Endodermal cell (in vitro differentiated cells): ENCODE results near the gene ITGA6. TPM values are rescaled to one million over a fixed set of nuclear protein-coding genes. Genes with fewer than 3 reads are reported as not detected.

Experiments
- DNase-seq: peaks from one replicate; pipeline ENCODE4 v3.0.0-alpha.2; 2017
- H3K27ac ChIP-seq: 2 replicates; pipeline ENCODE4 v1.5.1; 2013; ENCODE audit warnings: mild to moderate bottlenecking, low read depth, low read length, moderate library complexity
- H3K27me3 ChIP-seq: 2 replicates; pipeline ENCODE4 v1.6.1; 2013; ENCODE audit warnings: mild to moderate bottlenecking, low read length, moderate library complexity; ENCODE audit not compliant: insufficient read depth, control insufficient read depth, poor library complexity, severe bottlenecking
- H3K36me3 ChIP-seq: 2 replicates; pipeline ENCODE4 v1.7.0; 2013; ENCODE audit warnings: mild to moderate bottlenecking, low read length, moderate library complexity; ENCODE audit not compliant: control insufficient read depth, insufficient read depth
- H3K4me1 ChIP-seq: one replicate; pipeline ENCODE4 v1.7.0; 2013; ENCODE audit warnings: low read length; ENCODE audit not compliant: control insufficient read depth, insufficient read depth
- H3K4me3 ChIP-seq: 2 replicates; pipeline ENCODE4 v1.5.1; 2013; ENCODE audit warnings: mild to moderate bottlenecking, low read length, moderate library complexity
- H3K9ac ChIP-seq: 2 replicates; pipeline ENCODE4 v1.6.1; 2013; ENCODE audit warnings: mild to moderate bottlenecking, low read length, moderate library complexity; ENCODE audit not compliant: poor library complexity, severe bottlenecking; ENCODE audit errors: extremely low read depth
- H3K9me3 ChIP-seq: 2 replicates; pipeline ENCODE4 v1.6.1; 2013; ENCODE audit warnings: mild to moderate bottlenecking, low read length, moderate library complexity; ENCODE audit not compliant: control insufficient read depth
- H3K27ac Mint-ChIP-seq: 2 replicates; pipeline ENCODE4 v1.8.0; 2020; ENCODE audit warnings: mixed read lengths
- H3K27me3 Mint-ChIP-seq: 2 replicates; pipeline ENCODE4 v1.8.0; 2021; ENCODE audit warnings: mild to moderate bottlenecking, mixed read lengths; ENCODE audit not compliant: insufficient read depth
- H3K36me3 Mint-ChIP-seq: 2 replicates; pipeline ENCODE4 v1.8.0; 2020; ENCODE audit warnings: low read depth, mixed read lengths
- H3K4me1 Mint-ChIP-seq: 2 replicates; pipeline ENCODE4 v1.8.0; 2020; ENCODE audit warnings: mixed read lengths
- H3K4me3 Mint-ChIP-seq: 2 replicates; pipeline ENCODE4 v1.8.0; 2020; ENCODE audit warnings: mild to moderate bottlenecking, moderate library complexity, mixed read lengths
- H3K9me3 Mint-ChIP-seq: 2 replicates; pipeline ENCODE4 v1.8.0; 2020; ENCODE audit warnings: mild to moderate bottlenecking, mixed read lengths
- WGBS, 2 experiments: methylation state at CpG; one replicate each; pipeline versions ENCODE4 v1.1.5 to v1.1.7; 2013; ENCODE audit warnings: missing lambda C conversion rate in 2 of 2, mixed read lengths in 1 of 2; ENCODE audit not compliant: insufficient coverage in 1 of 2, insufficient read length in 1 of 2; 5-methylcytosine and 5-hydroxymethylcytosine counted together
- total RNA-seq, 2 donors: library from RNA; stranded (reverse); fragmentation: NEBNext Ultra II Directional in 1 of 2; extraction: Animal tissue kit (Norgen Biotek cat#: 25700) in 1 of 2; gene quantifications; 2 replicates in 1 of 2; 3 replicates in 1 of 2; pipeline ENCODE4 v1.2.1, GENCODE V29; 2021
- TF ChIP-seq, protein P1 (sequence below): fragments of 200-600 bp; sonication (generic); conservative IDR thresholded peaks from 2 replicates; pipeline ENCODE4 v1.5.0; 2021; ENCODE audit warnings: antibody characterized with exemption, mild to moderate bottlenecking

Gene ITGA6
- total RNA-seq, 2 donors from 2014 or later = 35.8 to 45.7 TPM

DNA sequence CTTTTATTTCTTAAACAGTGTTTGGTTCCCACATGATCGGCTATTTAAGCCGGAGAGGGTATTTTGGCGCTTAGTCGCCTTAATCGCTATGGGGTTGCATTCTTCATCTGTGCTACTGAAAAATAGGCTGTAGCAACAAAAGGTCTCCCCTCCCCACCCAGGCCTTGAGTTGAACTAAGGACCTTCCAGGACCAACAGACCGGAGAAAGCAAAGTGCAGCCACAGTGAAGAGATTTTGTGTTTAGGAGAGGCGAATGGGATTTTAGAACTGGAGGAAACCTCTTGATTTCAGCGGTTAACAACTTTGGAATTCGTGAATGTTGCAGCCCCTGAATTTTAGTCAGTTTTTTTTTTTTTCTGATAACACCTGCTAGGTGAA is 1.4 kb downstream of the ITGA6 start:
- Histone ChIP-seq H3K9ac (peak overlapping the region; percentile 54), H3K27ac (no peak overlapping the region), H3K4me3 (peak overlapping the region; percentile 92), H3K4me1 (peaks cover 19% of the 10 kb centered on the region), H3K36me3 (no peaks in the 10 kb centered on the region), H3K9me3 (no peaks in the 10 kb centered on the region), H3K27me3 (peaks cover 57% of the 10 kb centered on the region)
- H3K36me3 Mint-ChIP-seq = no peaks in the 10 kb centered on the region
- WGBS, 2 experiments = 1 to 5% methylated on average over 9 of the region's 9 CpGs
- H3K27ac Mint-ChIP-seq = peak overlapping the region; percentile 69
- TF ChIP-seq, protein P1, sequence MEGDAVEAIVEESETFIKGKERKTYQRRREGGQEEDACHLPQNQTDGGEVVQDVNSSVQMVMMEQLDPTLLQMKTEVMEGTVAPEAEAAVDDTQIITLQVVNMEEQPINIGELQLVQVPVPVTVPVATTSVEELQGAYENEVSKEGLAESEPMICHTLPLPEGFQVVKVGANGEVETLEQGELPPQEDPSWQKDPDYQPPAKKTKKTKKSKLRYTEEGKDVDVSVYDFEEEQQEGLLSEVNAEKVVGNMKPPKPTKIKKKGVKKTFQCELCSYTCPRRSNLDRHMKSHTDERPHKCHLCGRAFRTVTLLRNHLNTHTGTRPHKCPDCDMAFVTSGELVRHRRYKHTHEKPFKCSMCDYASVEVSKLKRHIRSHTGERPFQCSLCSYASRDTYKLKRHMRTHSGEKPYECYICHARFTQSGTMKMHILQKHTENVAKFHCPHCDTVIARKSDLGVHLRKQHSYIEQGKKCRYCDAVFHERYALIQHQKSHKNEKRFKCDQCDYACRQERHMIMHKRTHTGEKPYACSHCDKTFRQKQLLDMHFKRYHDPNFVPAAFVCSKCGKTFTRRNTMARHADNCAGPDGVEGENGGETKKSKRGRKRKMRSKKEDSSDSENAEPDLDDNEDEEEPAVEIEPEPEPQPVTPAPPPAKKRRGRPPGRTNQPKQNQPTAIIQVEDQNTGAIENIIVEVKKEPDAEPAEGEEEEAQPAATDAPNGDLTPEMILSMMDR = no peak
- peaks cover 43% of the 10 kb centered on the region for H3K4me1 Mint-ChIP-seq
- peak overlapping the region; percentile 75 for H3K4me3 Mint-ChIP-seq
- H3K9me3 Mint-ChIP-seq = no peaks in the 10 kb centered on the region
- peaks cover 87% of the 10 kb centered on the region for H3K27me3 Mint-ChIP-seq
- DNase-seq = no peak

DNA sequence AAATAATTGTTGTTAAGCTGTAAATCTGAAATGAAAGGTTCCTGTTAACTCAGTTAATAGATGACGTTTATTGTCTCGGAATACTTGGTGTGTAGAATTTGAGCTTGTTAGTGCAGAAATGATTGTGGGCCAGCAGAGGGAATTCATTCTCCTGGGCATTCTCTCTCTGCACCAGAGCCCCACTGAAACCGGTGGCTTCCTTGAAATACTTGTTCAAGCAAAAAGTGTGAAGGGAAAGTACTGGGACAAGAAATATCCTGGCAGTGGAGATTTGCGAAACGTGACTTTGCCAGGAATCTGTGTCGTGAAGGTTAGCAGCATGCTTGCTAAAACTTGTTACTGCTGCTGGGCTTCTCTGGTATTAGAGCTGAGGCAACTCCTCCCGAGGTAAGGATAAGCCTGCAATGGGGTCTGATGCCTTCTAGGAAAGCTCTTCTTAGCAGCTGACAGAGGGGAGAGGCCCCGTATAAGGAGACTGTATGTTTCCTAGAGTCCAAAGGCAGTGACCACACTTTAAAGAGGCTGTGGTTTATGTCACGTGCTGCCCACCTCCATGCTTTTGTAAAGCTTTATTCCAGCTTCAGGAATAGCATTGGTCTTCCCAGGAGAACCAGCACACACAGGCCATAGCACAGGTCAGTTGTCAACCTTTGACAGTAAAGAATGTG is 2.0 kb downstream of the ITGA6 start:
- H3K36me3 Mint-ChIP-seq = no peaks in the 10 kb centered on the region
- DNase-seq = peak; percentile 61
- H3K27me3 ChIP-seq = peaks cover 52% of the 10 kb centered on the region
- H3K4me1 Mint-ChIP-seq = peaks cover 49% of the 10 kb centered on the region
- peak overlapping the region; percentile 75 for H3K4me3 Mint-ChIP-seq
- peak overlapping the region; percentile 54 for H3K9ac ChIP-seq
- H3K9me3 Mint-ChIP-seq = no peaks in the 10 kb centered on the region
- H3K36me3 ChIP-seq = no peaks in the 10 kb centered on the region
- H3K4me1 ChIP-seq = peaks cover 25% of the 10 kb centered on the region
- peaks cover 85% of the 10 kb centered on the region for H3K27me3 Mint-ChIP-seq
- no peaks in the 10 kb centered on the region for H3K9me3 ChIP-seq
- TF ChIP-seq, protein P1 = no peak
- WGBS, 2 experiments = 30 to 38% methylated on average over 9 of the region's 9 CpGs
- H3K4me3 ChIP-seq = peak overlapping the region; percentile 92
- no peak overlapping the region for H3K27ac Mint-ChIP-seq
- no peak overlapping the region for H3K27ac ChIP-seq

DNA sequence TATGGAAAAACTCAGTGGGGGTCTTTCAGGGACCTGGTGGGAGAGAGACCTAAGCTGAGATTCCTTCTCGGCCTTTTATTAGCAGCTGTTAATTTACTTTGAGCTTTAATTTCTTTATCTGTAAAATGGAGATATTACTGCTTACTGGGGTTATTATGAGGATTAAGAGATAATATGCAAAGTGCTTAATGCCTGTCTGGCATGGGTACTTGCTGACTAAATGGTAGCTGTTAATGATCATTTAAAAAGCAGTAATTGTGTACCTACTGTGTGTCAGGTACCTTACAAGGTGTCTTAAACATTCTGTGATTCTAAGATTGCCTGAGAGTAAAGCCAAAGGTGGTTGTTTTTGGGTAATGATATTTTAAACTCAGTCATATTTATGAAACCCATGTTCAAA is 2.6 kb downstream of the ITGA6 start:
- Histone ChIP-seq H3K9ac (no peak overlapping the region), H3K4me1 (peaks cover 27% of the 10 kb centered on the region), H3K27me3 (peaks cover 46% of the 10 kb centered on the region), H3K4me3 (peak overlapping the region; percentile 92), H3K9me3 (no peaks in the 10 kb centered on the region), H3K36me3 (no peaks in the 10 kb centered on the region), H3K27ac (no peak overlapping the region)
- Mint-ChIP-seq H3K9me3 (no peaks in the 10 kb centered on the region), H3K27me3 (peaks cover 80% of the 10 kb centered on the region), H3K4me1 (peaks cover 55% of the 10 kb centered on the region), H3K27ac (no peak overlapping the region), H3K4me3 (peak overlapping the region; percentile 75), H3K36me3 (no peaks in the 10 kb centered on the region)
- DNase-seq = no peak
- TF ChIP-seq, protein P1 = no peak
- 4% methylated on average over 1 of the region's 1 CpG; no CpG with 5 or more reads in 1 of the 2 experiments for WGBS, 2 experiments
